GM19023 (cell line): ENCODE data around the gene RBBP4.

ENCODE experiments used
- ATAC-seq: cut with Tn5 transposase; IDR thresholded peaks from one replicate; pipeline ENCODE4 v1.9.1; 2021; ENCODE audit warnings: mild to moderate bottlenecking, moderate library complexity; ENCODE audit not compliant: unreplicated experiment

The RBBP4 gene

GRCh38 chr1:32717503-32717902 is 66.5 kb downstream of the RBBP4 start:
- ATAC-seq = no peak

GRCh38 chr1:32718036-32718435 is 67.0 kb downstream of the RBBP4 start:
- ATAC-seq = no peak

DNA sequence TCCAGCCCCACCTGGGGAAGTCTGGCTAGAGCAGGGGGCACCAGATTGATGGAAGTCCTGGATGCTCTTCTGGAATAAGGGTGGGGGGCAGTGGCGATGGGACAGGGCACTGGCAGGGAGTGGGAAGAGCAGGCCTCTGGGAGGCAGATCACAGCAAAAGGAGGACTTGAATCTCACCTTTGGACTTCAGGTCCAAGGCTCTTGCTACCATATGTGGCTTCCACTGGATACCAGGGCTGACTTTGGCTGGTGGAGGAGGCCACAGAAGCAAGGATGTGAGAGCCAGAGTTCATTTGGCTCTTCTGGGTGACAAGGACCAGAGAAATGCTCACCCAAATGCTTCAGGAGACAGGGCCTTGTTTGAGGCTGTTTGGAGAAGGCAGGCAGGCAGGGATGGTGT is 67.5 kb downstream of the RBBP4 start:
- no peak for ATAC-seq

DNA sequence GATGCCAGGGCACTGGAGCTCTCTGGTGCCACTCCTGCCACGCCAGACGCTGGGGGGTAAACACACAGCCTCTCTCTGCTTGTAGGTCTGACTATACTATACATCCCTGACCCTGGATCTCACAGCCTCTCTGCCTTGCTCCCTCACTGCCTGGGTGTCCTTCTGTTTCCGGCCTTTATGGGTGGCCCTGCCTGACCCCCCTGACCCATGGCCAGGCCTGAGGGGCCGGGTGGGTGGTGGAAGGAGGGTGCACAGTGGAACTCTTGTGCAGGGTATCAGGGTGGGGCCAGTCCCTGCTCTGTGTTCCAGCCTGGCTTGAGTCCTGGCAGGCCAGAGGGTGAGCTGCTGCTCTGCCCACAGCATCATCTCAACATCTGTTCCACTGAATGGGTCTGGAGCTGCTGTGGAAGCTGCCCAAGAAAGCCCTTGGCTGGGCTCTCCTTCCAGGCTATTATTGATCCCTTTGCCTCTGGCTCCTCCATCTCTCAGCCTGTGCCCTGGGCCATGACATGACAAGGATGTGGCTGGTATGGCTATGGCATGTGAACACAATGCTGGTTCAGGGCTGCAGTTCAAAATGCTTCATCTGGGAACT is 68.8 kb downstream of the RBBP4 start:
- no peak for ATAC-seq

DNA sequence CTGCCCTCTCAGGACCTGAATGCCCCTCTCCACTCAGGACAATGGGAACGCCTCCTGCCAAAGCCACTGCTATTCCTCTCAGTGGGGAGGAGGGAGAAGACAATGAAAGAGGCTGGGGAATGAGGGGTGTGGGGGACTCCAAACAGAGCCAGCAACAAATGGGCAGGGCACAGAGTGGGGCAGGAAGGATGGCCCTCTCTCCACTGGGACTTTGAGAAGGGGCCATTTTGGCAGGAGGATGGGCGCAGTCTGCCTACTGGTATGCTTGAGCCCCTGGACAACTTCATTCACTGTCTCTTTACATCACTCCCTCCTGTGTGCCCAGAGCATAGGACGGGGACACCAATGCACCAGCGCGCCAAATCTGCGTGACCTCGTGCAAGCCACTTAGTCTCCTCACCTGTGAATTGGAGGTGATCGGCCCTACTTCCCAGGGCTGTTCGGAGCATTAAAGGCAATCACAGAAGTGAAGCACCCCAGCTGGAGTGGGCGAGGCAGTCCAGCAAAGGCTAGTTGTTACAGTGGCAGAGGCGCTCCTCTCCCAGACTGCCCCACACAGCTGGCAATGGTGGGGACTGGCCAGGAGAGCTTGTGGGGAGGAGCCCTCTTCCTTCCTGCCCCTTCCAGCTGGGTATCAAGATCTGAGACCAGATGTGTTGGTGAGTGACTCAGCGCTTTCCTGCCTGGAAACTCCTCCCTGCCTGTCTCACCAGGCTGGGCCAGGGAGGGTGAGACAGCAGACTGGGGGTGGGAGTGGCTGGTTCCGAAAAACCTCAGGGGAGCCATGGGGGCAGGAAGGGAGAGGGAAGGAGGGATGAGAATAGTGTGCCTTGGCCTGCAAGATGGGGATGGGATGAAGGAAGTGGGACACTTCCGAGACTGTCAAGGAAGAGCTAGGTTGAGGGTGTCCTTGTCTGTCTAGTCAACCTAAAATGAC is 73.9 kb downstream of the RBBP4 start:
- no peak for ATAC-seq

DNA sequence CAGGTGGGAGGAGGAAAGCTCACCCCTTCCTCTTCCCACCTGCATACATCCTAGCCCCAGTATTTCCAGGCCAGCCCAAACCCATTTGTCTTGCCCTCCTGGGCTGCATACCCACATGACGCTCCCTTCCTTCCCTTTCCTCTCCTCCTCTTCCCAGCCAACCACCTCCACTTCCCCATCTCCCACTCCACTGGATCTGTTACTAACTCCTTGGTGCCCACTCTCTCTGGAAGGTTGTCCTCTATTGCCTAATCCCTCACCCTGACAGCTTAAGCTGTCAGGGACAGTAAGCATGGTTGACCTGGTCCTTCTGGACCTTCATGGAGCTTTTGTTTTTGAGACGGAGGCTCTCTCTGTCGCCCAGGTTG is 74.6 kb downstream of the RBBP4 start:
- no peak for ATAC-seq

DNA sequence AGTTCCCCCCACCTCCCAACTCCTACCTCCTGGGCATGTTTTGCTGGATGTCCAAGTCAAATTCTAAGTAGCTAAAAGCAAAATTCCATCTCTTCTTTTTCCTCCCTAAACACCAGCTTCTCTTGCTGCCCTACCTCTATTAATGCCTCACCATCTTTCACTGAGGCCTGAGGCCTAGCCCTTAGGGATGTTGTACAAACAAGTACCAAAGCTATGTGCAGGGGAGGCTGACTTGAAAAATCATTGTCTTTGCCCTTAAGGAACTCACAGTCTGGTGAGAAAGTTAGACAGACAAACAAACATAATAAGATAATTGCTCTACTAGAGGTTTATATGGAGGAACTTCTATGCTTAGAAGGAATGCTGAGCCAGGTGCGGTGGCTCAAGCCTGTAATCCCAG is 76.9 kb downstream of the RBBP4 start:
- no peak for ATAC-seq

- ATAC-seq = no peak
Observed at GRCh38 chr1:32728413-32729077, 77.5 kb downstream of the RBBP4 start.

GRCh38 chr1:32729254-32730046 is 78.4 kb downstream of the RBBP4 start:
- no peak for ATAC-seq

GRCh38 chr1:32733582-32734321 is 82.7 kb downstream of the RBBP4 start:
- no peak for ATAC-seq
